GM12878 (cell line): ENCODE measurements around the gene COLQ. TPM values are rescaled to one million over a fixed set of nuclear protein-coding genes. Genes with fewer than 3 reads are reported as not detected.
A peak's percentile ranks its signal among the peaks of the same experiment; 100 is the strongest.

Experiments
- NR2C1 ChIP-seq: fragments of 450-650 bp; IDR thresholded peaks from 2 replicates; pipeline ENCODE4 v1.6.1; 2017; ENCODE audit warnings: antibody characterized with exemption, mild to moderate bottlenecking, moderate library complexity
- NR2C2 ChIP-seq: IDR thresholded peaks from 2 replicates; pipeline ENCODE4 v1.6.1; 2011; ENCODE audit warnings: borderline replicate concordance, low read depth; ENCODE audit not compliant: control insufficient read depth, insufficient read length
- POLR2A ChIP-seq: IDR thresholded peaks from 2 replicates; pipeline ENCODE4 v1.6.1; 2011; ENCODE audit warnings: low read depth, mild to moderate bottlenecking, low read length
- POU2F2 ChIP-seq: IDR thresholded peaks from 3 replicates; pipeline ENCODE4 v1.6.1; 2011; ENCODE audit warnings: low read depth, mild to moderate bottlenecking, low read length, borderline replicate concordance
- SIN3A ChIP-seq: IDR thresholded peaks from 2 replicates; pipeline ENCODE4 v1.6.1; 2012; ENCODE audit warnings: low read depth, low read length, improper control_type of control experiment
- SMAD5 ChIP-seq: IDR thresholded peaks from 2 replicates; pipeline ENCODE4 v1.6.1; 2016; ENCODE audit warnings: antibody characterized with exemption, low read depth
- SP1 ChIP-seq: IDR thresholded peaks from one replicate; pipeline ENCODE4 v1.6.1; 2011; ENCODE audit warnings: low read depth, low read length
- SREBF2 ChIP-seq: IDR thresholded peaks from 2 replicates; pipeline ENCODE4 v1.6.1; 2012; ENCODE audit warnings: mild to moderate bottlenecking, low read length
- STAT1 ChIP-seq: fragments of 450-650 bp; conservative IDR thresholded peaks from 2 replicates; pipeline ENCODE4 v1.6.1; 2014; ENCODE audit warnings: antibody characterized with exemption, mild to moderate bottlenecking
- polyA plus RNA-seq, 11 experiments: library from polyadenylated mRNA; depleted of rRNA in 4 of 11; unstranded in 6 of 11; stranded (reverse) in 5 of 11; fragments of >200 nt; fragmentation: Nextera tagmentation in 4 of 11; fragmentation: Illumina TruSeq in 1 of 11; extraction: Ambion mirVana in 4 of 11; extraction: Trizol in 1 of 11; gene quantifications; 1 replicate in 1 of 11; 2 replicates in 10 of 11; pipeline versions ENCODE4 v1.2.1 to v1.2.3, GENCODE V29; 2011 to 2016; ENCODE audit warnings: inconsistent platforms in 2 of 11, missing spikeins in 2 of 11, low read depth in 1 of 11
- total RNA-seq, 4 experiments: library from RNA; depleted of rRNA in 3 of 4; stranded (reverse); fragments of >200 nt in 3 of 4; fragmentation: Illumina TruSeq in 1 of 4; extraction: Trizol in 1 of 4; gene quantifications; 2 replicates each; pipeline versions ENCODE4 v1.2.1 to v1.2.3, GENCODE V29; 2013 to 2021
- TF ChIP-seq, protein P1 (sequence below): fragments of 150-350 bp; IDR thresholded peaks from 2 replicates; pipeline ENCODE4 v1.6.1; 2016; ENCODE audit warnings: low read depth, low read length
- TF ChIP-seq, protein P2 (sequence below): fragments of 450-650 bp; IDR thresholded peaks from 2 replicates; pipeline ENCODE4 v1.6.1; 2016; ENCODE audit warnings: mild to moderate bottlenecking, moderate library complexity, borderline replicate concordance
- TF ChIP-seq, protein P3 (sequence below): fragments of 450-650 bp; IDR thresholded peaks from 2 replicates; pipeline ENCODE4 v1.6.1; 2016; ENCODE audit warnings: mild to moderate bottlenecking
- TF ChIP-seq, protein P4 (sequence below), 3 experiments: IDR thresholded peaks in 2 of 3; conservative IDR thresholded peaks in 1 of 3; 2 replicates each; pipeline ENCODE4 v1.5.1; 2011; ENCODE audit warnings: low read depth in 3 of 3, low read length in 3 of 3, mild to moderate bottlenecking in 3 of 3, control low read depth in 2 of 3, moderate library complexity in 2 of 3, inconsistent platforms in 1 of 3, mixed read lengths in 1 of 3; ENCODE audit not compliant: control insufficient read depth in 2 of 3, insufficient read depth in 1 of 3; ENCODE audit errors: extremely low read depth in 1 of 3
- TF ChIP-seq, protein P5 (sequence below): fragments of 450-650 bp; IDR thresholded peaks from 2 replicates; pipeline ENCODE4 v1.6.1; 2017; ENCODE audit warnings: antibody characterized with exemption, mild to moderate bottlenecking, moderate library complexity

The COLQ gene
- total and polyA plus RNA-seq, 10 of the 15 experiments (the other 5 are each of a cell fraction or from before 2014, with no cell fraction given), result 0.13 to 2.7 (median 0.70) TPM

DNA sequence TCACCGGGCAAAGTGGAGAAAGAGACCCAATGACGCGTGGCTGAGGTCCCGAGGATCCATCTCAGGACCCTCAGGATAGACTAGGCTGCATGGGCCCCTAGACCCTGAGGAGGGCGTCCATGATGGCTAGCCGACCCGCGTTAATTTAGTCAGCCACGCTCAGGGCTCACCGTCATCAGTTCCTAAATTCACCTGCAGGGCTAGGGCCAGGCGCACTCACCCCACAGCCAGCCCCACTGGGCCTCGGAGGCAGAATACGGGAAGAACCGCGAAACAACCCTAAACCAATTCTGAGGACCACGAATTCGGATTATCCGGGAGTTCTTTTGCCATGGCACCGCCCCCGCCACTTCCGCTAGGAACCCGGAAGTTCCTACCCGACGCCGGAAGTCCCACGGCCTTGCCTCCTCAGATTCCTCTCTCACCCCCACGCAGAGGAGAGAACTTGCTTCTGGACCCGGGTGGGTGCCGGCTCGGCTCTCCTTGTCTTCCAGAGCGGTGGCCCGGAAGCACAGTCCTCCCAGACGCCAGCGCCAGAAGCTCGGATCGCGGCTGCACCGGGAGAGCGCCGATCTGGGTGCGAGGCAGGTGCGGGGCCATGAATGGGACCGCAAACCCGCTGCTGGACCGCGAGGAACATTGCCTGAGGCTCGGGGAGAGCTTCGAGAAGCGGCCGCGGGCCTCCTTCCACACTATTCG, 94.2 kb downstream of the COLQ start, which contains the start of the genes EAF1 and METTL6 (continued):
- TF ChIP-seq, protein P1, sequence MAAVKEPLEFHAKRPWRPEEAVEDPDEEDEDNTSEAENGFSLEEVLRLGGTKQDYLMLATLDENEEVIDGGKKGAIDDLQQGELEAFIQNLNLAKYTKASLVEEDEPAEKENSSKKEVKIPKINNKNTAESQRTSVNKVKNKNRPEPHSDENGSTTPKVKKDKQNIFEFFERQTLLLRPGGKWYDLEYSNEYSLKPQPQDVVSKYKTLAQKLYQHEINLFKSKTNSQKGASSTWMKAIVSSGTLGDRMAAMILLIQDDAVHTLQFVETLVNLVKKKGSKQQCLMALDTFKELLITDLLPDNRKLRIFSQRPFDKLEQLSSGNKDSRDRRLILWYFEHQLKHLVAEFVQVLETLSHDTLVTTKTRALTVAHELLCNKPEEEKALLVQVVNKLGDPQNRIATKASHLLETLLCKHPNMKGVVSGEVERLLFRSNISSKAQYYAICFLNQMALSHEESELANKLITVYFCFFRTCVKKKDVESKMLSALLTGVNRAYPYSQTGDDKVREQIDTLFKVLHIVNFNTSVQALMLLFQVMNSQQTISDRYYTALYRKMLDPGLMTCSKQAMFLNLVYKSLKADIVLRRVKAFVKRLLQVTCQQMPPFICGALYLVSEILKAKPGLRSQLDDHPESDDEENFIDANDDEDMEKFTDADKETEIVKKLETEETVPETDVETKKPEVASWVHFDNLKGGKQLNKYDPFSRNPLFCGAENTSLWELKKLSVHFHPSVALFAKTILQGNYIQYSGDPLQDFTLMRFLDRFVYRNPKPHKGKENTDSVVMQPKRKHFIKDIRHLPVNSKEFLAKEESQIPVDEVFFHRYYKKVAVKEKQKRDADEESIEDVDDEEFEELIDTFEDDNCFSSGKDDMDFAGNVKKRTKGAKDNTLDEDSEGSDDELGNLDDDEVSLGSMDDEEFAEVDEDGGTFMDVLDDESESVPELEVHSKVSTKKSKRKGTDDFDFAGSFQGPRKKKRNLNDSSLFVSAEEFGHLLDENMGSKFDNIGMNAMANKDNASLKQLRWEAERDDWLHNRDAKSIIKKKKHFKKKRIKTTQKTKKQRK, result no peak
- TF ChIP-seq STAT1 (no peak), POLR2A (peak; percentile 85), SREBF2 (no peak; the same call in 1 of the 2 replicates), NR2C2 (no peak), SP1 (no peak), POU2F2 (no peak), NR2C1 (peak; percentile 67), SMAD5 (peak; percentile 83; the same call in 1 of the 2 replicates), SIN3A (peak; percentile 36; the same call in 1 of the 2 replicates)
- TF ChIP-seq, protein P2, sequence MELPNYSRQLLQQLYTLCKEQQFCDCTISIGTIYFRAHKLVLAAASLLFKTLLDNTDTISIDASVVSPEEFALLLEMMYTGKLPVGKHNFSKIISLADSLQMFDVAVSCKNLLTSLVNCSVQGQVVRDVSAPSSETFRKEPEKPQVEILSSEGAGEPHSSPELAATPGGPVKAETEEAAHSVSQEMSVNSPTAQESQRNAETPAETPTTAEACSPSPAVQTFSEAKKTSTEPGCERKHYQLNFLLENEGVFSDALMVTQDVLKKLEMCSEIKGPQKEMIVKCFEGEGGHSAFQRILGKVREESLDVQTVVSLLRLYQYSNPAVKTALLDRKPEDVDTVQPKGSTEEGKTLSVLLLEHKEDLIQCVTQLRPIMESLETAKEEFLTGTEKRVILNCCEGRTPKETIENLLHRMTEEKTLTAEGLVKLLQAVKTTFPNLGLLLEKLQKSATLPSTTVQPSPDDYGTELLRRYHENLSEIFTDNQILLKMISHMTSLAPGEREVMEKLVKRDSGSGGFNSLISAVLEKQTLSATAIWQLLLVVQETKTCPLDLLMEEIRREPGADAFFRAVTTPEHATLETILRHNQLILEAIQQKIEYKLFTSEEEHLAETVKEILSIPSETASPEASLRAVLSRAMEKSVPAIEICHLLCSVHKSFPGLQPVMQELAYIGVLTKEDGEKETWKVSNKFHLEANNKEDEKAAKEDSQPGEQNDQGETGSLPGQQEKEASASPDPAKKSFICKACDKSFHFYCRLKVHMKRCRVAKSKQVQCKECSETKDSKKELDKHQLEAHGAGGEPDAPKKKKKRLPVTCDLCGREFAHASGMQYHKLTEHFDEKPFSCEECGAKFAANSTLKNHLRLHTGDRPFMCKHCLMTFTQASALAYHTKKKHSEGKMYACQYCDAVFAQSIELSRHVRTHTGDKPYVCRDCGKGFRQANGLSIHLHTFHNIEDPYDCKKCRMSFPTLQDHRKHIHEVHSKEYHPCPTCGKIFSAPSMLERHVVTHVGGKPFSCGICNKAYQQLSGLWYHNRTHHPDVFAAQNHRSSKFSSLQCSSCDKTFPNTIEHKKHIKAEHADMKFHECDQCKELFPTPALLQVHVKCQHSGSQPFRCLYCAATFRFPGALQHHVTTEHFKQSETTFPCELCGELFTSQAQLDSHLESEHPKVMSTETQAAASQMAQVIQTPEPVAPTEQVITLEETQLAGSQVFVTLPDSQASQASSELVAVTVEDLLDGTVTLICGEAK, result peak; percentile 97
- TF ChIP-seq, protein P3, sequence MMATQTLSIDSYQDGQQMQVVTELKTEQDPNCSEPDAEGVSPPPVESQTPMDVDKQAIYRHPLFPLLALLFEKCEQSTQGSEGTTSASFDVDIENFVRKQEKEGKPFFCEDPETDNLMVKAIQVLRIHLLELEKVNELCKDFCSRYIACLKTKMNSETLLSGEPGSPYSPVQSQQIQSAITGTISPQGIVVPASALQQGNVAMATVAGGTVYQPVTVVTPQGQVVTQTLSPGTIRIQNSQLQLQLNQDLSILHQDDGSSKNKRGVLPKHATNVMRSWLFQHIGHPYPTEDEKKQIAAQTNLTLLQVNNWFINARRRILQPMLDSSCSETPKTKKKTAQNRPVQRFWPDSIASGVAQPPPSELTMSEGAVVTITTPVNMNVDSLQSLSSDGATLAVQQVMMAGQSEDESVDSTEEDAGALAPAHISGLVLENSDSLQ, result peak; percentile 21; the same call in 1 of the 2 replicates
- TF ChIP-seq, protein P4, sequence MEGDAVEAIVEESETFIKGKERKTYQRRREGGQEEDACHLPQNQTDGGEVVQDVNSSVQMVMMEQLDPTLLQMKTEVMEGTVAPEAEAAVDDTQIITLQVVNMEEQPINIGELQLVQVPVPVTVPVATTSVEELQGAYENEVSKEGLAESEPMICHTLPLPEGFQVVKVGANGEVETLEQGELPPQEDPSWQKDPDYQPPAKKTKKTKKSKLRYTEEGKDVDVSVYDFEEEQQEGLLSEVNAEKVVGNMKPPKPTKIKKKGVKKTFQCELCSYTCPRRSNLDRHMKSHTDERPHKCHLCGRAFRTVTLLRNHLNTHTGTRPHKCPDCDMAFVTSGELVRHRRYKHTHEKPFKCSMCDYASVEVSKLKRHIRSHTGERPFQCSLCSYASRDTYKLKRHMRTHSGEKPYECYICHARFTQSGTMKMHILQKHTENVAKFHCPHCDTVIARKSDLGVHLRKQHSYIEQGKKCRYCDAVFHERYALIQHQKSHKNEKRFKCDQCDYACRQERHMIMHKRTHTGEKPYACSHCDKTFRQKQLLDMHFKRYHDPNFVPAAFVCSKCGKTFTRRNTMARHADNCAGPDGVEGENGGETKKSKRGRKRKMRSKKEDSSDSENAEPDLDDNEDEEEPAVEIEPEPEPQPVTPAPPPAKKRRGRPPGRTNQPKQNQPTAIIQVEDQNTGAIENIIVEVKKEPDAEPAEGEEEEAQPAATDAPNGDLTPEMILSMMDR (IDR thresholded peaks at IDR 0.05 in 2 of 3, conservative IDR thresholded peaks at IDR 0.05 in 1 of 3; ENCODE audit: control insufficient read depth in 2 of 3, extremely low read depth in 1 of 3, insufficient read depth in 1 of 3, low read depth in 3 of 3, low read length in 3 of 3), result peak in 1 of 3 experiments; percentile 15; a peak in 1 of 6 replicates
- TF ChIP-seq, protein P5, sequence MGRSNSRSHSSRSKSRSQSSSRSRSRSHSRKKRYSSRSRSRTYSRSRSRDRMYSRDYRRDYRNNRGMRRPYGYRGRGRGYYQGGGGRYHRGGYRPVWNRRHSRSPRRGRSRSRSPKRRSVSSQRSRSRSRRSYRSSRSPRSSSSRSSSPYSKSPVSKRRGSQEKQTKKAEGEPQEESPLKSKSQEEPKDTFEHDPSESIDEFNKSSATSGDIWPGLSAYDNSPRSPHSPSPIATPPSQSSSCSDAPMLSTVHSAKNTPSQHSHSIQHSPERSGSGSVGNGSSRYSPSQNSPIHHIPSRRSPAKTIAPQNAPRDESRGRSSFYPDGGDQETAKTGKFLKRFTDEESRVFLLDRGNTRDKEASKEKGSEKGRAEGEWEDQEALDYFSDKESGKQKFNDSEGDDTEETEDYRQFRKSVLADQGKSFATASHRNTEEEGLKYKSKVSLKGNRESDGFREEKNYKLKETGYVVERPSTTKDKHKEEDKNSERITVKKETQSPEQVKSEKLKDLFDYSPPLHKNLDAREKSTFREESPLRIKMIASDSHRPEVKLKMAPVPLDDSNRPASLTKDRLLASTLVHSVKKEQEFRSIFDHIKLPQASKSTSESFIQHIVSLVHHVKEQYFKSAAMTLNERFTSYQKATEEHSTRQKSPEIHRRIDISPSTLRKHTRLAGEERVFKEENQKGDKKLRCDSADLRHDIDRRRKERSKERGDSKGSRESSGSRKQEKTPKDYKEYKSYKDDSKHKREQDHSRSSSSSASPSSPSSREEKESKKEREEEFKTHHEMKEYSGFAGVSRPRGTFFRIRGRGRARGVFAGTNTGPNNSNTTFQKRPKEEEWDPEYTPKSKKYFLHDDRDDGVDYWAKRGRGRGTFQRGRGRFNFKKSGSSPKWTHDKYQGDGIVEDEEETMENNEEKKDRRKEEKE, result no peak
